H1 (cell line): ENCODE measurements around the gene TXNDC11. TPM values are rescaled to one million over a fixed set of nuclear protein-coding genes. Genes with fewer than 3 reads are reported as not detected.

ENCODE experiments used
- ASH2L ChIP-seq: fragments of 200-600, 300-600 bp; sonication (generic); IDR thresholded peaks from one replicate; pipeline ENCODE4 v1.7.1; 2017; ENCODE audit warnings: low read length
- ATF3 ChIP-seq: IDR thresholded peaks from 2 replicates; pipeline ENCODE4 v1.6.1; 2011; ENCODE audit warnings: low read depth, mild to moderate bottlenecking, low read length; ENCODE audit not compliant: insufficient read depth
- BACH1 ChIP-seq: IDR thresholded peaks from 2 replicates; pipeline ENCODE4 v1.6.1; 2012; ENCODE audit warnings: low read length, improper control_type of control experiment
- BRCA1 ChIP-seq: IDR thresholded peaks from 2 replicates; pipeline ENCODE4 v1.6.1; 2012; ENCODE audit warnings: low read depth, low read length, improper control_type of control experiment
- CBX8 ChIP-seq: fragments of 300-800, 300-1000 bp; sonication (generic); IDR thresholded peaks from 2 replicates; pipeline ENCODE4 v1.7.1; 2016; ENCODE audit warnings: low read depth, low read length, borderline replicate concordance
- CEBPB ChIP-seq: IDR thresholded peaks from 2 replicates; pipeline ENCODE4 v1.6.1; 2012; ENCODE audit warnings: low read depth, low read length
- CREB1 ChIP-seq: IDR thresholded peaks from 2 replicates; pipeline ENCODE4 v1.6.1; 2012; ENCODE audit warnings: inconsistent platforms
- GABPA ChIP-seq: IDR thresholded peaks from 2 replicates; pipeline ENCODE4 v1.6.1; 2011; ENCODE audit warnings: mild to moderate bottlenecking, low read length, moderate library complexity, borderline replicate concordance; ENCODE audit not compliant: insufficient read depth
- KDM4A ChIP-seq: IDR thresholded peaks from one replicate; pipeline ENCODE4 v1.7.1; 2012; ENCODE audit warnings: low read depth, mild to moderate bottlenecking, moderate library complexity, low read length, inconsistent platforms; ENCODE audit not compliant: severe bottlenecking
- KDM5A ChIP-seq: fragments of 200-600 bp; IDR thresholded peaks from 2 replicates; pipeline ENCODE4 v1.7.1; 2012; ENCODE audit warnings: mild to moderate bottlenecking, low read length, inconsistent platforms, mixed read lengths
- NANOG ChIP-seq: IDR thresholded peaks from 2 replicates; pipeline ENCODE4 v1.6.1; 2011; ENCODE audit warnings: low read length, low read depth, mild to moderate bottlenecking, inconsistent platforms; ENCODE audit not compliant: insufficient read depth, poor library complexity, severe bottlenecking
- NRF1 ChIP-seq: IDR thresholded peaks from 2 replicates; pipeline ENCODE4 v1.6.1; 2011; ENCODE audit warnings: mild to moderate bottlenecking, low read depth, low read length, improper control_type of control experiment
- PHF8 ChIP-seq: fragments of 200-600 bp; sonication (generic); conservative IDR thresholded peaks from 2 replicates; pipeline ENCODE4 v1.7.1; 2012; ENCODE audit warnings: low read depth, mild to moderate bottlenecking, inconsistent platforms, low read length, moderate library complexity
- POLR2A ChIP-seq, 2 experiments: IDR thresholded peaks; 1 replicate in 1 of 2; 2 replicates in 1 of 2; pipeline ENCODE4 v1.6.1; 2011; ENCODE audit warnings: low read depth in 2 of 2, low read length in 2 of 2, mild to moderate bottlenecking in 2 of 2; ENCODE audit errors: control extremely low read depth in 1 of 2
- POU5F1 ChIP-seq: IDR thresholded peaks from 2 replicates; pipeline ENCODE4 v1.6.1; 2011; ENCODE audit warnings: low read depth, mild to moderate bottlenecking, low read length, moderate library complexity
- RXRA ChIP-seq: IDR thresholded peaks from 2 replicates; pipeline ENCODE4 v1.6.1; 2011; ENCODE audit warnings: low read depth, mild to moderate bottlenecking, low read length, moderate library complexity; ENCODE audit not compliant: insufficient read depth
- SAP30 ChIP-seq: fragments of 300-600 bp; sonication (generic); IDR thresholded peaks from 2 replicates; pipeline ENCODE4 v1.7.1; 2012; ENCODE audit warnings: low read length, moderate library complexity, mild to moderate bottlenecking, inconsistent platforms; ENCODE audit not compliant: insufficient read depth, insufficient replicate concordance
- SIN3A ChIP-seq, 2 experiments: IDR thresholded peaks in 1 of 2; conservative IDR thresholded peaks in 1 of 2; 2 replicates each; pipeline ENCODE4 v1.6.1; 2011 to 2012; ENCODE audit warnings: low read length in 2 of 2, improper control_type of control experiment in 1 of 2, low read depth in 1 of 2, mild to moderate bottlenecking in 1 of 2
- TAF7 ChIP-seq: optimal IDR thresholded peaks from 2 replicates; pipeline ENCODE3; 2011; ENCODE audit warnings: low read depth, mild to moderate bottlenecking, inconsistent platforms, low read length, moderate library complexity, borderline replicate concordance
- polyA plus RNA-seq, 7 experiments: library from polyadenylated mRNA; depleted of rRNA in 3 of 7; stranded (reverse) in 5 of 7; unstranded in 2 of 7; fragments of >200 nt in 5 of 7; fragments of 200-250 nt in 2 of 7; gene quantifications; 1 replicate in 5 of 7; 2 replicates in 1 of 7; 4 replicates in 1 of 7; pipeline versions ENCODE4 v1.2.1 to v1.2.3, GENCODE V29; 2011 to 2013; ENCODE audit warnings: missing spikeins in 2 of 7, mixed read lengths in 2 of 7
- total RNA-seq: library from RNA; stranded (reverse); fragmentation: NEBNext Ultra II Directional; extraction: Animal tissue kit (Norgen Biotek cat#: 25700); gene quantifications from 2 replicates; pipeline ENCODE4 v1.2.1, GENCODE V29; 2021
- TF ChIP-seq, protein P1 (sequence below), 3 experiments: IDR thresholded peaks; 1 replicate in 2 of 3; 2 replicates in 1 of 3; pipeline versions ENCODE4 v1.5.1 to v1.6.1; 2011; ENCODE audit warnings: low read length in 3 of 3, mild to moderate bottlenecking in 3 of 3, inconsistent platforms in 2 of 3, low read depth in 1 of 3, moderate library complexity in 1 of 3; ENCODE audit not compliant: insufficient read depth in 1 of 3; ENCODE audit errors: control extremely low read depth in 1 of 3
- TF ChIP-seq, protein P2 (sequence below): IDR thresholded peaks from 2 replicates; pipeline ENCODE4 v1.6.1; 2012; ENCODE audit warnings: inconsistent platforms

The TXNDC11 gene
- total and polyA plus RNA-seq, 2 of the 8 experiments (the other 6 are each of a cell fraction or from before 2014, with no cell fraction given): 13.5 to 13.8 TPM

DNA sequence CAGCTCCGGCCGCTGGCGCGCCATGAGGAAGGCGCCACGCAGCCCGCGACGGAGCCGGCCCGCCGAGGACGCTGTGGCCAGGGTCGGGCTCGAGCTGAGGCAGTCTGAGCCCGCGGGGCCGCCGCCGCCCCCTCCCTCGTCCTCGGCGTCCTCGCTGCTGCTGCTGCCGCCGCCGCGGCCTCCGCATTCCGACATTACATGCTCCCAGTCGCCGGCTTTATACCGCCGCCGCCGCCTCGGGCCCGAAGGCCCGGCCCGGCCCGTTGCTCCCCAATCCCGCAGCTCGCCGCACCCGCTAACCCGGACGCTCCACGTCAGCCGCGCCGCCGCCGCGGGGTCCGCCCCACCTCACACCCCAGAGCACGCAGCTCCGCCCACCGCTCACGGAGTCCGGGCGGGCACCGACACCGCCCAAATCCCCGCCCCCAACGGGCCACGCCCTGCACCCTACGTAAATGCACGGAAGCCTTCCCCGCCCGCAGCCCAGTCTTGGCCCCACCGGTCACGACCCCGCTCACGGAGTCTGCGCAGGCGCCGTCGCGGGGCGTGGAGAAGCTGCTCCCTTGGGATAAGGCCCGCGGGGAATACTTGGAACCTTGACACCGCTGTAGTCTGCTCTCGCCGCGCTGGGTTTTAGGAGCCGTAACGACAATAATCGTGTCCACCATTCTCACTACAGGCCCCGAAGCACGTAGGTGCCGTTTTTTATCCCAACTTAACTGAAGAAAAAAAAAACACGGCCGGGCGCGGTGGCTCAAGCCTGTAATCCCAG lies at the start of gene TXNDC11 (continued):
- TF ChIP-seq POLR2A (IDR thresholded peaks at IDR 0.05; ENCODE audit: control extremely low read depth in 1 of 2, low read depth in 2 of 2, low read length in 2 of 2): peak; percentile 92 to 93
- TF ChIP-seq SAP30: no peak
- TF ChIP-seq CEBPB: no peak
- TF ChIP-seq BRCA1: no peak
- no peak for TF ChIP-seq CBX8
- no peak for TF ChIP-seq KDM5A
- no peak for TF ChIP-seq GABPA
- TF ChIP-seq NRF1: peak; percentile 44
- TF ChIP-seq PHF8: peak; percentile 77
- no peak for TF ChIP-seq POU5F1
- TF ChIP-seq CREB1: peak; percentile 80
- peak; percentile 24 for TF ChIP-seq TAF7
- peak; percentile 76 for TF ChIP-seq KDM4A
- TF ChIP-seq ASH2L: no peak
- no peak for TF ChIP-seq RXRA
- TF ChIP-seq SIN3A (conservative IDR thresholded peaks at IDR 0.05 in 1 of 2, IDR thresholded peaks at IDR 0.05 in 1 of 2; ENCODE audit: low read depth in 1 of 2, low read length in 2 of 2): peak in 1 of 2 experiments; percentile 55; a peak in 1 of 4 replicates
- no peak for TF ChIP-seq ATF3
- TF ChIP-seq NANOG: no peak
- TF ChIP-seq, protein P1, sequence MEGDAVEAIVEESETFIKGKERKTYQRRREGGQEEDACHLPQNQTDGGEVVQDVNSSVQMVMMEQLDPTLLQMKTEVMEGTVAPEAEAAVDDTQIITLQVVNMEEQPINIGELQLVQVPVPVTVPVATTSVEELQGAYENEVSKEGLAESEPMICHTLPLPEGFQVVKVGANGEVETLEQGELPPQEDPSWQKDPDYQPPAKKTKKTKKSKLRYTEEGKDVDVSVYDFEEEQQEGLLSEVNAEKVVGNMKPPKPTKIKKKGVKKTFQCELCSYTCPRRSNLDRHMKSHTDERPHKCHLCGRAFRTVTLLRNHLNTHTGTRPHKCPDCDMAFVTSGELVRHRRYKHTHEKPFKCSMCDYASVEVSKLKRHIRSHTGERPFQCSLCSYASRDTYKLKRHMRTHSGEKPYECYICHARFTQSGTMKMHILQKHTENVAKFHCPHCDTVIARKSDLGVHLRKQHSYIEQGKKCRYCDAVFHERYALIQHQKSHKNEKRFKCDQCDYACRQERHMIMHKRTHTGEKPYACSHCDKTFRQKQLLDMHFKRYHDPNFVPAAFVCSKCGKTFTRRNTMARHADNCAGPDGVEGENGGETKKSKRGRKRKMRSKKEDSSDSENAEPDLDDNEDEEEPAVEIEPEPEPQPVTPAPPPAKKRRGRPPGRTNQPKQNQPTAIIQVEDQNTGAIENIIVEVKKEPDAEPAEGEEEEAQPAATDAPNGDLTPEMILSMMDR (IDR thresholded peaks at IDR 0.05; ENCODE audit: control extremely low read depth in 1 of 3, insufficient read depth in 1 of 3, low read depth in 1 of 3, low read length in 3 of 3): no peak
- TF ChIP-seq, protein P2, sequence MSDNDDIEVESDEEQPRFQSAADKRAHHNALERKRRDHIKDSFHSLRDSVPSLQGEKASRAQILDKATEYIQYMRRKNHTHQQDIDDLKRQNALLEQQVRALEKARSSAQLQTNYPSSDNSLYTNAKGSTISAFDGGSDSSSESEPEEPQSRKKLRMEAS: no peak; the same call in 1 of the 2 replicates
- peak; percentile 77 for TF ChIP-seq BACH1
